H1 (cell line): Measurements from ENCODE around the gene PLN. TPM values are rescaled to one million over a fixed set of nuclear protein-coding genes. Genes with fewer than 3 reads are reported as not detected.

Experiments used
- BRCA1 ChIP-seq: IDR thresholded peaks from 2 replicates; pipeline ENCODE4 v1.6.1; 2012; ENCODE audit warnings: low read depth, low read length, improper control_type of control experiment
- CBX5 ChIP-seq: fragments of 300-800, 300-1000 bp; sonication (generic); IDR thresholded peaks from 2 replicates; pipeline ENCODE4 v1.7.1; 2016; ENCODE audit warnings: antibody characterized with exemption, low read length, low read depth
- HDAC2 ChIP-seq, 2 experiments: fragments of 300-600 bp in 1 of 2; sonication (generic) in 1 of 2; IDR thresholded peaks; 2 replicates each; pipeline ENCODE4 v1.6.1; 2011 to 2012; ENCODE audit warnings: low read depth in 2 of 2, low read length in 2 of 2, mild to moderate bottlenecking in 2 of 2, moderate library complexity in 2 of 2, borderline replicate concordance in 1 of 2, inconsistent platforms in 1 of 2
- PHF8 ChIP-seq: fragments of 200-600 bp; sonication (generic); conservative IDR thresholded peaks from 2 replicates; pipeline ENCODE4 v1.7.1; 2012; ENCODE audit warnings: low read depth, mild to moderate bottlenecking, inconsistent platforms, low read length, moderate library complexity
- polyA plus RNA-seq, 7 experiments: library from polyadenylated mRNA; depleted of rRNA in 3 of 7; stranded (reverse) in 5 of 7; unstranded in 2 of 7; fragments of >200 nt in 5 of 7; fragments of 200-250 nt in 2 of 7; gene quantifications; 1 replicate in 5 of 7; 2 replicates in 1 of 7; 4 replicates in 1 of 7; pipeline versions ENCODE4 v1.2.1 to v1.2.3, GENCODE V29; 2011 to 2013; ENCODE audit warnings: missing spikeins in 2 of 7, mixed read lengths in 2 of 7
- total RNA-seq: library from RNA; stranded (reverse); fragmentation: NEBNext Ultra II Directional; extraction: Animal tissue kit (Norgen Biotek cat#: 25700); gene quantifications from 2 replicates; pipeline ENCODE4 v1.2.1, GENCODE V29; 2021
- TF ChIP-seq, protein P1 (sequence below), 3 experiments: IDR thresholded peaks; 1 replicate in 2 of 3; 2 replicates in 1 of 3; pipeline versions ENCODE4 v1.5.1 to v1.6.1; 2011; ENCODE audit warnings: low read length in 3 of 3, mild to moderate bottlenecking in 3 of 3, inconsistent platforms in 2 of 3, low read depth in 1 of 3, moderate library complexity in 1 of 3; ENCODE audit not compliant: insufficient read depth in 1 of 3; ENCODE audit errors: control extremely low read depth in 1 of 3

PLN gene
- total and polyA plus RNA-seq, 2 of the 8 experiments (the other 6 are each of a cell fraction or from before 2014, with no cell fraction given), result not detected

DNA sequence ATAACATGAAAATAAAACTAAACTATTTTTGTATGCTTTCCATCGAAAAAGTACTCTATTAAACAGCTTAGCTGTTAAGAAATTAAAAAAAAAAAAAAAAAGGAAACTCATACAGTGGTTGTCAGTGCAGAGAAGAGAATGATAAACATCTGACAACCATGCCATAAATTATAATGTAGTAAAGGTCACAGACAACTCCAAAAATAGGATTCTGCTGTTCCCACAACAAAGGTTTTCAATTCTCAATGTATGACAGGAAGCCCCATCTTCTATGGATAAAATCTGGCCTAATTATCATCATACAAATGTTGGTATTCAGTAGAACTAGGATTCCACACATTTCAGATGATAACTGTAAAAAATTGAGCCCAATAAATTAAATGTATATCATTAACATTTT lies 5.0 kb downstream of the PLN start (continued):
- TF ChIP-seq, protein P1, sequence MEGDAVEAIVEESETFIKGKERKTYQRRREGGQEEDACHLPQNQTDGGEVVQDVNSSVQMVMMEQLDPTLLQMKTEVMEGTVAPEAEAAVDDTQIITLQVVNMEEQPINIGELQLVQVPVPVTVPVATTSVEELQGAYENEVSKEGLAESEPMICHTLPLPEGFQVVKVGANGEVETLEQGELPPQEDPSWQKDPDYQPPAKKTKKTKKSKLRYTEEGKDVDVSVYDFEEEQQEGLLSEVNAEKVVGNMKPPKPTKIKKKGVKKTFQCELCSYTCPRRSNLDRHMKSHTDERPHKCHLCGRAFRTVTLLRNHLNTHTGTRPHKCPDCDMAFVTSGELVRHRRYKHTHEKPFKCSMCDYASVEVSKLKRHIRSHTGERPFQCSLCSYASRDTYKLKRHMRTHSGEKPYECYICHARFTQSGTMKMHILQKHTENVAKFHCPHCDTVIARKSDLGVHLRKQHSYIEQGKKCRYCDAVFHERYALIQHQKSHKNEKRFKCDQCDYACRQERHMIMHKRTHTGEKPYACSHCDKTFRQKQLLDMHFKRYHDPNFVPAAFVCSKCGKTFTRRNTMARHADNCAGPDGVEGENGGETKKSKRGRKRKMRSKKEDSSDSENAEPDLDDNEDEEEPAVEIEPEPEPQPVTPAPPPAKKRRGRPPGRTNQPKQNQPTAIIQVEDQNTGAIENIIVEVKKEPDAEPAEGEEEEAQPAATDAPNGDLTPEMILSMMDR (IDR thresholded peaks at IDR 0.05; ENCODE audit: control extremely low read depth in 1 of 3, insufficient read depth in 1 of 3, low read depth in 1 of 3, low read length in 3 of 3), result no peak
- TF ChIP-seq HDAC2 (IDR thresholded peaks at IDR 0.05; ENCODE audit: borderline replicate concordance in 1 of 2, low read depth in 2 of 2, low read length in 2 of 2) (no peak), BRCA1 (no peak), CBX5 (no peak), PHF8 (no peak)
